A673 (cell line): Measurements from ENCODE around the gene HDAC1. TPM values are rescaled to one million over a fixed set of nuclear protein-coding genes. Genes with fewer than 3 reads are reported as not detected.

Source experiments
- BruUV-seq: library from RNA; stranded (reverse); fragments of 400-500 nt; replicated peaks from 2 replicates; lab custom pipeline; 2021; lab: Mats Ljungman, UMichigan
- CTCF ChIA-PET: fragments of 300-600 bp; sonication (Branson Sonifier 250); formaldehyde crosslinking; loops from one replicate; lab custom pipeline; 2022; ENCODE audit warnings: antibody characterized with exemption; lab: Charles Lee
- POLR2A ChIA-PET: fragments of 300-600 bp; sonication (Branson Sonifier 250); formaldehyde crosslinking; loops from one replicate; lab custom pipeline; 2022; ENCODE audit warnings: antibody characterized with exemption; ENCODE audit not compliant: low non-redundant PET; lab: Charles Lee
- DNase-seq: peaks from one replicate; pipeline ENCODE4 v3.0.0-alpha.2; 2015; ENCODE audit warnings: low spot score
- H3K27ac ChIP-seq: fragments of 200-600 bp; sonication (generic); 2 replicates; pipeline ENCODE4 v1.5.1; 2016; ENCODE audit warnings: mixed run types, low read depth, mild to moderate bottlenecking, mixed read lengths, antibody characterized with exemption, low read length; ENCODE audit not compliant: poor library complexity, severe bottlenecking
- H3K27me3 ChIP-seq: fragments of 200-600 bp; sonication (generic); replicated peaks from 2 replicates; pipeline ENCODE4 v1.6.1; 2017; ENCODE audit warnings: mixed run types, low read depth, mild to moderate bottlenecking, mixed read lengths, antibody characterized with exemption, low read length; ENCODE audit not compliant: insufficient read depth, poor library complexity
- H3K36me3 ChIP-seq: fragments of 200-600 bp; sonication (generic); 2 replicates; pipeline ENCODE4 v1.6.1; 2016; ENCODE audit warnings: mixed run types, mild to moderate bottlenecking, mixed read lengths, antibody characterized with exemption, low read length; ENCODE audit not compliant: insufficient read depth, poor library complexity, severe bottlenecking
- H3K4me1 ChIP-seq: fragments of 200-600 bp; sonication (generic); 2 replicates; pipeline ENCODE4 v1.6.1; 2017; ENCODE audit warnings: mixed run types, mild to moderate bottlenecking, mixed read lengths, antibody characterized with exemption, low read length; ENCODE audit not compliant: insufficient read depth, poor library complexity, severe bottlenecking
- H3K4me3 ChIP-seq: fragments of 200-600 bp; sonication (generic); 2 replicates; pipeline ENCODE4 v1.5.1; 2016; ENCODE audit warnings: low read depth, mixed run types, mild to moderate bottlenecking, mixed read lengths, low read length; ENCODE audit not compliant: poor library complexity, severe bottlenecking
- H3K9me3 ChIP-seq: fragments of 200-600 bp; sonication (generic); 2 replicates; pipeline ENCODE4 v1.6.1; 2016; ENCODE audit warnings: mixed run types, low read depth, mild to moderate bottlenecking, mixed read lengths, antibody characterized with exemption, low read length; ENCODE audit not compliant: poor library complexity, severe bottlenecking
- EZH2 ChIP-seq: fragments of 200-600 bp; sonication (generic); IDR thresholded peaks from 2 replicates; pipeline ENCODE4 v1.6.1; 2017; ENCODE audit warnings: borderline replicate concordance, low read depth, mild to moderate bottlenecking, mixed read lengths, antibody characterized with exemption, low read length; ENCODE audit not compliant: poor library complexity, severe bottlenecking
- intact Hi-C: fragments of 100-400 bp; cut with micrococcal nuclease; formaldehyde crosslinking; loops from one replicate; pipeline ENCODE4 v1.10.0; 2022; ENCODE audit not compliant: unreplicated experiment
- total RNA-seq: library from RNA; stranded (reverse); gene quantifications from 2 replicates; pipeline ENCODE4 v1.2.3, GENCODE V29; 2021
- TF ChIP-seq, protein P1 (sequence below): fragments of 300-800, 200-600 bp; sonication (generic); conservative IDR thresholded peaks from 2 replicates; pipeline ENCODE4 v1.5.1; 2017; ENCODE audit warnings: low read depth, mild to moderate bottlenecking, antibody characterized with exemption, low read length, moderate library complexity, mixed read lengths

Gene HDAC1
- total RNA-seq, 1 experiment from 2014 or later, result 195 TPM

DNA sequence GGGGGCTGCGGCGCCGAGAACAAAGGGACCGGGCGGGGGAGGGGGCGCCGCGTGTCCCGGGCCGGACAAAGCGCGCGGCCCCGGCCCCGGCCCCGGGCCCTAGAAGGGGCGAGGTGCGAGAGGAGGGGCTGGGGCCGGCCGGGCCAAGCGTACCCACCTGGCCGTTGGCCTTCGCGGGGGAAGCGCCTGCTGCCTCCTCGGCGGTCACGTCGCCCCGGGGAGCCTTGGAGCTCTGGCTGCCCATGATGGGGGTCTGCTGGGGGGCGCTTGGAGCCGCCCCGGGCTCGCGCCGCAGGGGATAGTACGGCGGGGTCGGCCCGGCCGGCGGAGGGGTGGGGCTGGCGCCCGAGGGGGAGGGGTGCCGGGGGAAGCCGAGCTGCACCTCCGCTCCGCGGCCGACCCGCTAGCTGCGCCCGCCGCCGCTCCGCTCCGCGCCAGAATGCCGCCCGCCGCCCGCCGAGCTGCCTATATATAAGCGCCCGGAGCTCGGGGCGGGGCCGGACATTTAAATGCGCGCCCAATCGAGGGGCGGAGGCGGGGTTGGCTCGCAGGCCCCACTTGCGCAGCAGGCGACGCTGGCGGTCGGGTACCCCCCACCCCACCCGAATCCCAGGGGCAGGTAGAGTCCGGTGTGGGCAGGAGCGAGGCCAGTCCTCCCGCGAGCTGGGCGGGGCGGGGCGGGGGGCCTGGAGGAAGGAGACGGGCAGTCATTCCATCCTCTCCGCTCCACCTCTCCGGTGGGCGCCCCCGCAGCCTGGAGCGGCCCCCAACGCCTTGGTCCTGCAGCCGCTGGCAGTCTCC, 44.1 kb downstream of the HDAC1 start, which contains the start of gene MARCKSL1:
Gene MARCKSL1, minus strand, starts transcription at position 444 of the 801 bp plus-strand sequence. Its CDS starts 200 bp downstream, at position 244.
- Histone ChIP-seq H3K27ac (peak within 1 kb of the TSS; percentile 96), H3K9me3 (no peaks in the 10 kb centered on the region), H3K27me3 (no peaks in the 10 kb centered on the region), H3K4me1 (peaks cover 15% of the 10 kb centered on the region), H3K4me3 (peak within 1 kb of the TSS; percentile 99), H3K36me3 (peaks cover 35% of the 10 kb centered on the region)
- DNase-seq, result peak; percentile 85
- intact Hi-C loops, result loop anchor here (5.0 to 10.0 kb wide), 2 partner anchors 56 to 111 kb away; partner anchors contain the start of genes BSDC1, EIF3I and TMEM234
- ChIA-PET POLR2A (interaction anchor here (0.7 kb wide), 2 partner anchors 9 to 58 kb away, joined by 3 to 4 read pairs; partner anchors contain the start of gene BSDC1), CTCF (interaction anchor here (0.5 to 0.9 kb wide), 3 partner anchors 15 to 136 kb away, joined by 3 to 7 read pairs (median 3); partner anchors contain the start of genes CCDC28B and HDAC1)
- BruUV-seq, result no TSS peak
- TF ChIP-seq, protein P1, sequence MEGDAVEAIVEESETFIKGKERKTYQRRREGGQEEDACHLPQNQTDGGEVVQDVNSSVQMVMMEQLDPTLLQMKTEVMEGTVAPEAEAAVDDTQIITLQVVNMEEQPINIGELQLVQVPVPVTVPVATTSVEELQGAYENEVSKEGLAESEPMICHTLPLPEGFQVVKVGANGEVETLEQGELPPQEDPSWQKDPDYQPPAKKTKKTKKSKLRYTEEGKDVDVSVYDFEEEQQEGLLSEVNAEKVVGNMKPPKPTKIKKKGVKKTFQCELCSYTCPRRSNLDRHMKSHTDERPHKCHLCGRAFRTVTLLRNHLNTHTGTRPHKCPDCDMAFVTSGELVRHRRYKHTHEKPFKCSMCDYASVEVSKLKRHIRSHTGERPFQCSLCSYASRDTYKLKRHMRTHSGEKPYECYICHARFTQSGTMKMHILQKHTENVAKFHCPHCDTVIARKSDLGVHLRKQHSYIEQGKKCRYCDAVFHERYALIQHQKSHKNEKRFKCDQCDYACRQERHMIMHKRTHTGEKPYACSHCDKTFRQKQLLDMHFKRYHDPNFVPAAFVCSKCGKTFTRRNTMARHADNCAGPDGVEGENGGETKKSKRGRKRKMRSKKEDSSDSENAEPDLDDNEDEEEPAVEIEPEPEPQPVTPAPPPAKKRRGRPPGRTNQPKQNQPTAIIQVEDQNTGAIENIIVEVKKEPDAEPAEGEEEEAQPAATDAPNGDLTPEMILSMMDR, result no peak
- no peak for TF ChIP-seq EZH2

DNA sequence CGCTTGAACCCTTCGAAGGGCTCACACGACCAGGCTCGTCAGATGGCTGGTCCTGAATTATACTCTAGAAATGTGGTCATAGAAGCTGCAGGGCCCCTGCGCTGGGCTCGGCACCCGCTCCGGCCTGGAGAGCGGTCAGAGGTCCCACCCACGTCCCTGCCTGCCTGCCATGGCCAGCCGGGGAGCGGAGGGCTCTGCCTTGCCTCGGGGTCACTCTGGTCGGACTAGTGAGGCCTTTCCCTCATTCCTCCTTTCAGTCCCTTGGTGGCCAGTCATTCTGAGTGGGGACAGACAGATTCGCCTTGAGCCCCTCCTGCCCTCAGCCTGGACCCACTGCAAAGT, 44.7 kb downstream of the HDAC1 start:
- Histone ChIP-seq H3K27me3 (no peaks in the 10 kb centered on the region), H3K36me3 (peaks cover 30% of the 10 kb centered on the region), H3K9me3 (no peaks in the 10 kb centered on the region), H3K4me1 (peaks cover 15% of the 10 kb centered on the region), H3K4me3 (peak overlapping the region; percentile 99), H3K27ac (no peak overlapping the region)
- BruUV-seq, result no TSS peak
- CTCF ChIA-PET, result interaction anchor here (0.5 to 0.9 kb wide), 3 partner anchors 14 to 136 kb away, joined by 3 to 7 read pairs (median 3); partner anchors contain the start of genes CCDC28B and HDAC1
- intact Hi-C loops, result loop anchor here (5.0 to 10.0 kb wide), 2 partner anchors 56 to 112 kb away; partner anchors contain the start of genes BSDC1, EIF3I and TMEM234
- POLR2A ChIA-PET, result interaction anchor here (0.7 kb wide), 1 partner anchor 58 kb away, joined by 4 read pairs; the partner anchor contains the start of gene BSDC1
- no peak for DNase-seq
- TF ChIP-seq EZH2, result no peak
- TF ChIP-seq, protein P1, result no peak

DNA sequence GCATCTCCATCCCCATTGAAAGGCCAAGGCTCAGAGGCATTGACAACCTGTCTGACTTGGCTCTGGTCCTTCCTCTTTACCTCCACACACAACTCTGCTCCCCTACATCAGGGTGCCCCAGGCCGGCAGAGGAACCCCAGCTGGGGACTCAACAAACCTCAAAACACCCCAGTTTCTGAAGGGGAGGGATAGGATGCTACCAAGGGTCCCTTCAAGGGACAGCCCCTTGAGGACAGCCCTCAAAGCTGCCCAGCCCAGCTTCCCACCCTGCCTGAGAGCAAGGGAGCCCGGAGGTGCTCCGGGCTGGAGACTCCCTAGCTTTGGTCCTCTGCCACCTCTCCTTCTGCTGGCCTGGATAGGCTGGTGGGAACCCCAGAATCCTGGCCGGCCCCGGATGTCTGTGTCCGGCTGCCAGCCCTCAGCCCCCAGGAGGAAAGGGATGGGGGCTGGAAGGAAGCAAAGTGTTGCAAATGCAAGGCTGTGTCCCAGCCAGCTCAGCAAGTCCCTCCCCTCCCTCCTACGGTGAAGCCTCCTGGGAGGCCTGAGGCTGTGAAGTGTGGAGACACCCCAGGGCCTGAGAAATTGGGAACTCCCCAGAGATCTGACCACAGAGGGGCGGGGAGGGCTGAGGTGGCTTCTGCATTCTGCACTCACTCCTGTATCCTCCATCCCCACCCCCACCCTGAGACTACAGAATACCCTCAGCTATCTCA, 45.2 kb downstream of the HDAC1 start:
- TF ChIP-seq EZH2, result no peak
- TF ChIP-seq, protein P1, result no peak
- Histone ChIP-seq H3K36me3 (peaks cover 24% of the 10 kb centered on the region), H3K4me1 (peaks cover 15% of the 10 kb centered on the region), H3K27ac (no peak overlapping the region), H3K4me3 (no peak overlapping the region), H3K27me3 (no peaks in the 10 kb centered on the region), H3K9me3 (no peaks in the 10 kb centered on the region)
- no TSS peak for BruUV-seq
- intact Hi-C loops, result loop anchor here (5.0 to 10.0 kb wide), 2 partner anchors 55 to 112 kb away; partner anchors contain the start of genes BSDC1, EIF3I and TMEM234
- DNase-seq, result peak; percentile 45
- ChIA-PET POLR2A (no interaction called here), CTCF (no interaction called here)
